ENCODE measurements around the gene DDX1. TPM values are rescaled to one million over a fixed set of nuclear protein-coding genes. Genes with fewer than 3 reads are reported as not detected.

Gene DDX1
- total and polyA plus RNA-seq, 9 of the 15 experiments (the other 6 are each of a cell fraction or from before 2014, with no cell fraction given), result 116 to 277 (median 232) TPM

DNA sequence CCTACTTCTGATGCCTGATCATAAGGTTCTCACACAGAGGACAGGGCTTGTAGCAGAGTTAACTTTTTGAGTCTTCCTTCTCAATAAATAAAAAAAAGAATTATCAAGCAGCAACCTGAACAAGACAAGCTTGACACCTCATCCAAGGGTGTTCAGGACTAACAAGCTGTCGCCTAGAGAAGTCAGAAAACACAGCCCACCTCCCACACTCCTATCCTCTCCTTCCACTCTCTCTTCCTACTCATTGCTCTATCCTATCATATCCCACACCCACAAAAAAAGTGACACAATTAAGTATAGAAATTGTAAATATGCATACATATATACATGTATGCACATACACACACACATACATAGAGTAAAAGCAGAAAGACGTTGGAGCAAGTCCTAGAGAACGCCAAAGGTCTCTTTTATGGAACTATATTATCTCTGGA lies 35.9 kb upstream of the DDX1 start (continued):
- TF ChIP-seq, protein P1, sequence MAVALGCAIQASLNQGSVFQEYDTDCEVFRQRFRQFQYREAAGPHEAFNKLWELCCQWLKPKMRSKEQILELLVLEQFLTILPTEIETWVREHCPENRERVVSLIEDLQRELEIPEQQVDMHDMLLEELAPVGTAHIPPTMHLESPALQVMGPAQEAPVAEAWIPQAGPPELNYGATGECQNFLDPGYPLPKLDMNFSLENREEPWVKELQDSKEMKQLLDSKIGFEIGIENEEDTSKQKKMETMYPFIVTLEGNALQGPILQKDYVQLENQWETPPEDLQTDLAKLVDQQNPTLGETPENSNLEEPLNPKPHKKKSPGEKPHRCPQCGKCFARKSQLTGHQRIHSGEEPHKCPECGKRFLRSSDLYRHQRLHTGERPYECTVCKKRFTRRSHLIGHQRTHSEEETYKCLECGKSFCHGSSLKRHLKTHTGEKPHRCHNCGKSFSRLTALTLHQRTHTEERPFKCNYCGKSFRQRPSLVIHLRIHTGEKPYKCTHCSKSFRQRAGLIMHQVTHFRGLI (CRISPR knock-in tag; IDR thresholded peaks at IDR 0.05), result no peak
- no peak for TF ChIP-seq MCM7 (IDR thresholded peaks at IDR 0.05)
- no peak for TF ChIP-seq RHOXF2B (CRISPR knock-in tag; conservative IDR thresholded peaks at IDR 0.05)
- TF ChIP-seq ETV6 (IDR thresholded peaks at IDR 0.05; ENCODE audit: borderline replicate concordance in 1 of 2, low read depth in 2 of 2, low read length in 1 of 2), result no peak
- TF ChIP-seq ETV6 (CRISPR knock-in tag; IDR thresholded peaks at IDR 0.05; ENCODE audit: borderline replicate concordance), result no peak
- no peak for TF ChIP-seq TGIF2 (CRISPR knock-in tag; IDR thresholded peaks at IDR 0.05)
- TF ChIP-seq CBFB (CRISPR knock-in tag; IDR thresholded peaks at IDR 0.05), result no peak
- TF ChIP-seq, protein P2, sequence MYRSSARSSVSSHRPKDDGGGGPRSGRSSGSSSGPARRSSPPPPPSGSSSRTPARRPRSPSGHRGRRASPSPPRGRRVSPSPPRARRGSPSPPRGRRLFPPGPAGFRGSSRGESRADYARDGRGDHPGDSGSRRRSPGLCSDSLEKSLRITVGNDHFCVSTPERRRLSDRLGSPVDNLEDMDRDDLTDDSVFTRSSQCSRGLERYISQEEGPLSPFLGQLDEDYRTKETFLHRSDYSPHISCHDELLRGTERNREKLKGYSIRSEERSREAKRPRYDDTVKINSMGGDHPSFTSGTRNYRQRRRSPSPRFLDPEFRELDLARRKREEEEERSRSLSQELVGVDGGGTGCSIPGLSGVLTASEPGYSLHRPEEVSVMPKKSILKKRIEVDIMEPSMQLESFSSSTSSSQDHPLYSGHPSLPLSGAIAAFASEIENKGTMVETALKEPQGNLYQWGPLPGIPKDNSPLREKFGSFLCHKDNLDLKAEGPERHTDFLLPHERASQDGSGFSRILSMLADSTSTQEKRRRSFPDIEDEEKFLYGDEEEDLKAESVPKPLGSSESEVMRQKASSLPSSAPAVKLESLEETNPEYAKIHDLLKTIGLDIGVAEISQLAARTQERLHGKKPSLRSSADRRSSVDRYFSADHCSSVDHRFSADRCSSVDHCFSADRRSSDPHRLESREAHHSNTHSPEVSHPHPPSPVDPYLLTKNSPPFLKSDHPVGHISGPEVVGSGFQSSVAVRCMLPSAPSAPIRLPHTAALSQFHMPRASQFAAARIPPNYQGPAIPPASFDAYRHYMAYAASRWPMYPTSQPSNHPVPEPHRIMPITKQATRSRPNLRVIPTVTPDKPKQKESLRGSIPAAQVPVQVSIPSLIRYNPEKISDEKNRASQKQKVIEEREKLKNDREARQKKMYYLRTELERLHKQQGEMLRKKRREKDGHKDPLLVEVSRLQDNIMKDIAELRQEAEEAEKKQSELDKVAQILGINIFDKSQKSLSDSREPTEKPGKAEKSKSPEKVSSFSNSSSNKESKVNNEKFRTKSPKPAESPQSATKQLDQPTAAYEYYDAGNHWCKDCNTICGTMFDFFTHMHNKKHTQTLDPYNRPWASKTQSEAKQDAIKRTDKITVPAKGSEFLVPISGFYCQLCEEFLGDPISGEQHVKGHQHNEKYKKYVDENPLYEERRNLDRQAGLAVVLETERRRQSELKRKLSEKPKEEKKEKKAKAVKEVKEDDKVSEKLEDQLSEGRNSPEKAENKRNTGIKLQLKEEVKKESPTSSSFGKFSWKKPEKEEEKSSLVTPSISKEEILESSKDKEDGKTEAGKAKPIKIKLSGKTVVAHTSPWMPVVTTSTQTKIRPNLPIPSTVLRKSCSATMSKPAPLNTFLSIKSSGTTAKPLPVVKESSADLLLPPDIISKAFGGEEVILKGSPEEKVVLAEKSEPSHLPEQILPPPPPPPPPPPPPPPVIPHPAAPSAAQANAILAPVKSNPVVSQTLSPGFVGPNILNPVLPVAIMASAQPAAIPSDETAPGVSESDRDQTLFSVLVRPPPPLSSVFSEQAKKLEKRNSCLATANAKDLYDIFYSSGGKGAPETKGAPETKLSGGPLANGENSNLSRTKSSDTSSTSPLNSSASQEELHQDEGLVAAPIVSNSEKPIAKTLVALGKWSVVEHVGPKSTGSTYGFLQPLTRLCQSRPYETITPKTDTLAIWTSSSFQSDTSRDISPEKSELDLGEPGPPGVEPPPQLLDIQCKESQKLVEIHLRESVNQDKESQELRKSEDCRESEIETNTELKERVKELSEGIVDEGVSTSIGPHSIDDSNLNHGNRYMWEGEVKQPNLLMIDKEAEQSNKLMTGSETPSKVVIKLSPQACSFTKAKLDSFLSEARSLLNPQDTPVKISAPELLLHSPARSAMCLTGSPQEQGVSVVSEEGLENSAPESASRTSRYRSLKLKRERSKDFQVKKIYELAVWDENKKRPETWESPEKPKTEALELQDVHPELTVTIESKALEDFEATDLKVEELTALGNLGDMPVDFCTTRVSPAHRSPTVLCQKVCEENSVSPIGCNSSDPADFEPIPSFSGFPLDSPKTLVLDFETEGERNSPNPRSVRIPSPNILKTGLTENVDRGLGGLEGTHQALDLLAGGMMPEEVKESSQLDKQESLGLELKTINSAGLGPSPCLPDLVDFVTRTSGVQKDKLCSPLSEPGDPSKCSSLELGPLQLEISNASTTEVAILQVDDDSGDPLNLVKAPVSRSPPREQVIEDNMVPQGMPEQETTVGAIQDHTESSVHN (IDR thresholded peaks at IDR 0.05; ENCODE audit: borderline replicate concordance in 1 of 2, low read depth in 1 of 2), result no peak
- no peak for TF ChIP-seq SIN3B (IDR thresholded peaks at IDR 0.05; ENCODE audit: low read depth)
- TF ChIP-seq ZNF3 (CRISPR knock-in tag; IDR thresholded peaks at IDR 0.05), result no peak
- 0 out of 2 replicates have a peak, but pooled peaks have one; percentile 20 for TF ChIP-seq HLTF (IDR thresholded peaks at IDR 0.05)
- TF ChIP-seq, protein P3, sequence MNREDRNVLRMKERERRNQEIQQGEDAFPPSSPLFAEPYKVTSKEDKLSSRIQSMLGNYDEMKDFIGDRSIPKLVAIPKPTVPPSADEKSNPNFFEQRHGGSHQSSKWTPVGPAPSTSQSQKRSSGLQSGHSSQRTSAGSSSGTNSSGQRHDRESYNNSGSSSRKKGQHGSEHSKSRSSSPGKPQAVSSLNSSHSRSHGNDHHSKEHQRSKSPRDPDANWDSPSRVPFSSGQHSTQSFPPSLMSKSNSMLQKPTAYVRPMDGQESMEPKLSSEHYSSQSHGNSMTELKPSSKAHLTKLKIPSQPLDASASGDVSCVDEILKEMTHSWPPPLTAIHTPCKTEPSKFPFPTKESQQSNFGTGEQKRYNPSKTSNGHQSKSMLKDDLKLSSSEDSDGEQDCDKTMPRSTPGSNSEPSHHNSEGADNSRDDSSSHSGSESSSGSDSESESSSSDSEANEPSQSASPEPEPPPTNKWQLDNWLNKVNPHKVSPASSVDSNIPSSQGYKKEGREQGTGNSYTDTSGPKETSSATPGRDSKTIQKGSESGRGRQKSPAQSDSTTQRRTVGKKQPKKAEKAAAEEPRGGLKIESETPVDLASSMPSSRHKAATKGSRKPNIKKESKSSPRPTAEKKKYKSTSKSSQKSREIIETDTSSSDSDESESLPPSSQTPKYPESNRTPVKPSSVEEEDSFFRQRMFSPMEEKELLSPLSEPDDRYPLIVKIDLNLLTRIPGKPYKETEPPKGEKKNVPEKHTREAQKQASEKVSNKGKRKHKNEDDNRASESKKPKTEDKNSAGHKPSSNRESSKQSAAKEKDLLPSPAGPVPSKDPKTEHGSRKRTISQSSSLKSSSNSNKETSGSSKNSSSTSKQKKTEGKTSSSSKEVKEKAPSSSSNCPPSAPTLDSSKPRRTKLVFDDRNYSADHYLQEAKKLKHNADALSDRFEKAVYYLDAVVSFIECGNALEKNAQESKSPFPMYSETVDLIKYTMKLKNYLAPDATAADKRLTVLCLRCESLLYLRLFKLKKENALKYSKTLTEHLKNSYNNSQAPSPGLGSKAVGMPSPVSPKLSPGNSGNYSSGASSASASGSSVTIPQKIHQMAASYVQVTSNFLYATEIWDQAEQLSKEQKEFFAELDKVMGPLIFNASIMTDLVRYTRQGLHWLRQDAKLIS (CRISPR knock-in tag; IDR thresholded peaks at IDR 0.05), result no peak
- TF ChIP-seq ZNF253 (CRISPR knock-in tag; conservative IDR thresholded peaks at IDR 0.05), result no peak

All from K562 (cell line).